ENCODE data around the gene KIR2DL3.
"Not testable (repeated sequence)": the region's sequence is repeated elsewhere in the genome, so short reads cannot be mapped to it uniquely, and the experiment has no call there.

KIR2DL3 gene

DNA sequence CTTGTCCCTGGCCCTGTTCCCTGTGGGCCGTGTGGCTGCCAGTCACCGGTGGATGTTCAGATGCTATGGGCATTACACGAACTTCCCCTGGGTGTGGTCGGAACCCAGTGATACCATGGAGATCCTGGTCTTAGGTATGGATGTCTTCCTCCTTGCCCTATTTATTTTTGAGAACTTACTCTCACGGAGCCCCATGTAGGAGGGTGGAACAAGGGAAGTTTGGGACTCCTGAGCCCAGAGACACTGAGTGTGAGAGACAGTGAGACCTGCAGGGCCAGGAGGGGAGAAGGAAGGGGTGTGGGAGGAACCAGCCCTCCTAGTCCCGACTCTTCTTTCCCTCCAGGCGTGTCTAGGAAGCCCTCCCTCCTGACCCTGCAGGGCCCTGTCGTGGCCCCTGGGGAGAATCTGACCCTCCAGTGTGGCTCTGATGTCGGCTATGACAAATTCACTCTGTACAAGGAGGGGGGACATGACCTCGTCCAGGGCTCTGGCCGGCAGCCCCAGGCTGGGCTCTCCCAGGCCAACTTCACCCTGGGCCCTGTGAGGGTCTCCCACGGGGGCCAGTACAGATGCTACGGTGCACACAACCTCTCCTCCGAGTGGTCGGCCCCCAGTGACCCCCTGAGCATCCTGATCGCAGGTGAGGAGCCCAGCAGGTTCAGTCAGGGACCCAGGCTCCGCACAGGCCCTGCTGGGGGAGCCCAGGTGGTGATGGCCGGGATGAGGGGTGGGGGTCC lies 28.9 kb upstream of the KIR2DL3 start:
- Histone ChIP-seq H3K4me1 (ENCODE audit: control insufficient read depth in 1 of 2, insufficient read depth in 2 of 2, low read length in 2 of 2) (no peaks in the 10 kb centered on the region), H3K36me3 (ENCODE audit: control insufficient read depth in 1 of 2, insufficient read depth in 2 of 2, low read length in 2 of 2) (no peaks in the 10 kb centered on the region), H3K4me3 (ENCODE audit: low read depth in 1 of 2, low read length in 2 of 2) (no peak overlapping the region), H3K9ac (ENCODE audit: low read depth in 1 of 2, low read length in 2 of 2) (no peak overlapping the region), H3K9me3 (ENCODE audit: control insufficient read depth in 1 of 2, low read length in 2 of 2) (no peaks in the 10 kb centered on the region), H3K27me3 (ENCODE audit: control insufficient read depth in 1 of 2, insufficient read depth in 2 of 2, low read length in 2 of 2) (no peaks in the 10 kb centered on the region), H3K27ac (ENCODE audit: low read depth, low read length) (no peak overlapping the region)

DNA sequence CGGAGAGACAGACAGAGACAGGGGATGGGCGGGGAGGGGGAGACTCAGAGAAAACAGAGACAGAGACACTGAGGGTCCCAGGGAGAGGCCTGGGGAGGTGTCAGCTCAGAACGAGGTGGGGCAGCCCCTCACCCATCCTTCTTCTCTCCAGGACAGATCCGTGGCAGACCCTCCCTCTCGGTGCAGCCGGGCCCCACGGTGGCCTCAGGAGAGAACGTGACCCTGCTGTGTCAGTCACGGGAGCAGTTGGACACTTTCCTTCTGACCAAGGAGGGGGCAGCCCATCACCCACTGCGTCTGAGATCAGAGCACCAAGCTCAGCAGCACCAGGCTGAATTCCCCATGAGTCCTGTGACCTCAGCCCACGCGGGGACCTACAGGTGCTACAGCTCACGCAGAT lies 28.4 kb upstream of the KIR2DL3 start:
- H3K9ac ChIP-seq (ENCODE audit: low read depth in 1 of 2, low read length in 2 of 2); H3K27me3 ChIP-seq (ENCODE audit: control insufficient read depth in 1 of 2, insufficient read depth in 2 of 2, low read length in 2 of 2); H3K4me3 ChIP-seq (ENCODE audit: low read depth in 1 of 2, low read length in 2 of 2); H3K9me3 ChIP-seq (ENCODE audit: control insufficient read depth in 1 of 2, low read length in 2 of 2); H3K4me1 ChIP-seq (ENCODE audit: control insufficient read depth in 1 of 2, insufficient read depth in 2 of 2, low read length in 2 of 2); H3K36me3 ChIP-seq (ENCODE audit: control insufficient read depth in 1 of 2, insufficient read depth in 2 of 2, low read length in 2 of 2); H3K27ac ChIP-seq (ENCODE audit: low read depth, low read length): not testable (repeated sequence)

DNA sequence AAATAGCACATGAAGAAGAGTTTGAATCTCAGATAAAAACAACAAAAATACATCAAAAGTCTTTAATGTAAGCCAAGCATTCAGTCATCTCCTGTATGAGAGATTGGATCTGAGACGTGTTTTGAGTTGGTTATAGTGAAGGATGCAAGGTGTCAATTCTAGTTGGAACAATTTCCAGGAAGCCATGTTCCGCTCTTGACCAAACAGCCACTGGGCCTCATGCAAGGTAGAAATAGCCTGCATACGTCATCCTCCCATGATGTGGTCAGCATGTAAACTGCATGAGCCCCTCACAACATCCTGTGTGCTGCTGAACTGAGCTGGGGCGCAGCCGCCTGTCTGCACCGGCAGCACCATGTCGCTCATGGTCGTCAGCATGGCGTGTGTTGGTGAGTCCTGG lies 14.2 kb upstream of the KIR2DL3 start, which contains the start of gene KIR3DL3:
KIR3DL3 (plus strand) TSS at position 301 of the 400 bp plus-strand sequence; CDS start at position 356, 55 bp downstream.
- peaks cover 9 to 14% of the 10 kb centered on the region in 2 donors for H3K9me3 ChIP-seq (ENCODE audit: control insufficient read depth in 1 of 2, low read length in 2 of 2)
- H3K27me3 ChIP-seq (ENCODE audit: control insufficient read depth in 1 of 2, insufficient read depth in 2 of 2, low read length in 2 of 2) = no peaks in the 10 kb centered on the region
- H3K9ac ChIP-seq (ENCODE audit: low read depth in 1 of 2, low read length in 2 of 2) = no peak within 1 kb of the TSS
- no peak within 1 kb of the TSS for H3K4me3 ChIP-seq (ENCODE audit: low read depth in 1 of 2, low read length in 2 of 2)
- no peak within 1 kb of the TSS for H3K27ac ChIP-seq (ENCODE audit: low read depth, low read length)
- no peaks in the 10 kb centered on the region for H3K4me1 ChIP-seq (ENCODE audit: control insufficient read depth in 1 of 2, insufficient read depth in 2 of 2, low read length in 2 of 2)
- H3K36me3 ChIP-seq (ENCODE audit: control insufficient read depth in 1 of 2, insufficient read depth in 2 of 2, low read length in 2 of 2) = no peaks in the 10 kb centered on the region

DNA sequence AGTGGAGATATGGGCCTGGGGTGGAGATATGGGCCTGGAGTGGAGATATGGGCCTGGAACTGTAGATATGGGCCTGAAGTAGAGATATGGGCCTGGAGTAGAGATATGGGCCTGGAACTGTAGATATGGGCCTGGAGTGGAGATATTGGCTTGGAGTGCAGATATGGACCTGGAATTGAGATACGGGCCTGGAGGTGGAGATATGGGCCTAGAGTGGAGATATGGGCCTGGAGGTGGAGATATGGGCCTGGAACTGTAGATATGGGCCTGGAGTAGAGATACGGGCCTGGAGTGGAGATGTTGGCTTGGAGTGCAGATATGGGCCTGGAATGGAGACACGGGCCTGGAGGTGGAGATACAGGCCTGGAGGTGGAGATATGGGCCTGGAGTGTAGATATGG lies 13.7 kb upstream of the KIR2DL3 start:
- Histone ChIP-seq H3K9ac (ENCODE audit: low read depth in 1 of 2, low read length in 2 of 2) (no peak overlapping the region), H3K9me3 (ENCODE audit: control insufficient read depth in 1 of 2, low read length in 2 of 2) (peaks cover 9 to 14% of the 10 kb centered on the region in 2 donors), H3K4me3 (ENCODE audit: low read depth in 1 of 2, low read length in 2 of 2) (no peak overlapping the region), H3K27me3 (ENCODE audit: control insufficient read depth in 1 of 2, insufficient read depth in 2 of 2, low read length in 2 of 2) (no peaks in the 10 kb centered on the region), H3K27ac (ENCODE audit: low read depth, low read length) (no peak overlapping the region), H3K4me1 (ENCODE audit: control insufficient read depth in 1 of 2, insufficient read depth in 2 of 2, low read length in 2 of 2) (no peaks in the 10 kb centered on the region), H3K36me3 (ENCODE audit: control insufficient read depth in 1 of 2, insufficient read depth in 2 of 2, low read length in 2 of 2) (no peaks in the 10 kb centered on the region)

DNA sequence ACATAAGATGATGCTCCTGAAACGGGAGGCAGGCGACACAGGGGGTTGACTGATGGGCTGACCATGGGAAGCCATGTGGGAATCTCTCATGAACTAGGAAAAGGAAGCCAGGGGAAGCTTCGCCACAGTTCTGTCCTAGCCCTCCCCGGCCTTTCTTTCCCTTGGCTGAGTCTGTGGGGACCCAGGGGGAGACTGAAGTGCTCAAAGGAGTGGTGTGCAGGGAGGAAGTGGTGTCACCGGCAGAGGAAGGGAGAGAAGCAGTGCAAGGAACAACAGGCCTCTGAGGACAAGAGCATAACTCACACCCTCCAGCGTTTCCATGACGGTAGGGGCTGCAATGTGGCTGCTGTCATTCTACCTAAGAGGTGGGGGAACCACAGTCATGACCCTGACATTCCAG lies 13.0 kb upstream of the KIR2DL3 start:
- H3K4me3 ChIP-seq (ENCODE audit: low read depth in 1 of 2, low read length in 2 of 2) = no peak overlapping the region
- H3K36me3 ChIP-seq (ENCODE audit: control insufficient read depth in 1 of 2, insufficient read depth in 2 of 2, low read length in 2 of 2) = no peaks in the 10 kb centered on the region
- H3K27me3 ChIP-seq (ENCODE audit: control insufficient read depth in 1 of 2, insufficient read depth in 2 of 2, low read length in 2 of 2) = no peaks in the 10 kb centered on the region
- no peak overlapping the region for H3K27ac ChIP-seq (ENCODE audit: low read depth, low read length)
- no peak overlapping the region for H3K9ac ChIP-seq (ENCODE audit: low read depth in 1 of 2, low read length in 2 of 2)
- peaks cover 9 to 14% of the 10 kb centered on the region in 2 donors for H3K9me3 ChIP-seq (ENCODE audit: control insufficient read depth in 1 of 2, low read length in 2 of 2)
- no peaks in the 10 kb centered on the region for H3K4me1 ChIP-seq (ENCODE audit: control insufficient read depth in 1 of 2, insufficient read depth in 2 of 2, low read length in 2 of 2)

DNA sequence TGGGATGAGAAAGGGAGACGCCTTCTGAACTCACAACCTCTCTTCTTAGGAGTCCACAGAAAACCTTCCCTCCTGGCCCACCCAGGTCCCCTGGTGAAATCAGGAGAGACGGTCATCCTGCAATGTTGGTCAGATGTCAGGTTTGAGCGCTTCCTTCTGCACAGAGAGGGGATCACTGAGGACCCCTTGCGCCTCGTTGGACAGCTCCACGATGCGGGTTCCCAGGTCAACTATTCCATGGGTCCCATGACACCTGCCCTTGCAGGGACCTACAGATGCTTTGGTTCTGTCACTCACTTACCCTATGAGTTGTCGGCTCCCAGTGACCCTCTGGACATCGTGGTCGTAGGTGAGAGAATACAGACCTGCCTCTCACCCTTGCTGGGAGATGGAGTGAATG lies 10.8 kb upstream of the KIR2DL3 start:
- H3K9me3 ChIP-seq (ENCODE audit: control insufficient read depth in 1 of 2, low read length in 2 of 2) = peaks cover 4 to 5% of the 10 kb centered on the region in 2 donors
- H3K4me1 ChIP-seq (ENCODE audit: control insufficient read depth in 1 of 2, insufficient read depth in 2 of 2, low read length in 2 of 2) = no peaks in the 10 kb centered on the region
- H3K9ac ChIP-seq (ENCODE audit: low read depth in 1 of 2, low read length in 2 of 2) = no peak overlapping the region
- H3K4me3 ChIP-seq (ENCODE audit: low read depth in 1 of 2, low read length in 2 of 2) = no peak overlapping the region
- no peaks in the 10 kb centered on the region for H3K36me3 ChIP-seq (ENCODE audit: control insufficient read depth in 1 of 2, insufficient read depth in 2 of 2, low read length in 2 of 2)
- no peak overlapping the region for H3K27ac ChIP-seq (ENCODE audit: low read depth, low read length)
- no peaks in the 10 kb centered on the region for H3K27me3 ChIP-seq (ENCODE audit: control insufficient read depth in 1 of 2, insufficient read depth in 2 of 2, low read length in 2 of 2)

DNA sequence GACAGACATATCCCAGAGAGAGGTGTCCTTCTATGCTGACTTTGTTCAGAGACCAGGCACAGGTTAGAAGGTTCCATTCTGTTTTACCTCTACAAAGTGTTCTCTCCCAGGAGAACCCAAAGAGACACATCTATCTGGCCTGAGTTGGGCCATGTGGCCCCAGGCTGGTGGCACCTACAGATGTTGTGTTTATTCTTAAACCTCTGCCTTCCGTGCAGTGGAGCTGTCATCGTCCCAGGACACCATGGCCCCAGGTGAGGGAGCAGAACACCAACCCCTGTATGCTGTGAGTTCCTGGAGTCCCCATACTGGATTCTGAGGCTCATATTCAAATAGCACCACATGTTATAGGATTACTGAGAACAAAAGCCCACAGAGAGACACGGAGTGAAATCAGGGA lies 10.1 kb upstream of the KIR2DL3 start:
- Histone ChIP-seq H3K4me3 (ENCODE audit: low read depth in 1 of 2, low read length in 2 of 2) (no peak overlapping the region), H3K36me3 (ENCODE audit: control insufficient read depth in 1 of 2, insufficient read depth in 2 of 2, low read length in 2 of 2) (no peaks in the 10 kb centered on the region), H3K9me3 (ENCODE audit: control insufficient read depth in 1 of 2, low read length in 2 of 2) (peaks cover 0 to 5% of the 10 kb centered on the region in 2 donors), H3K27ac (ENCODE audit: low read depth, low read length) (no peak overlapping the region), H3K27me3 (ENCODE audit: control insufficient read depth in 1 of 2, insufficient read depth in 2 of 2, low read length in 2 of 2) (no peaks in the 10 kb centered on the region), H3K9ac (ENCODE audit: low read depth in 1 of 2, low read length in 2 of 2) (no peak overlapping the region), H3K4me1 (ENCODE audit: control insufficient read depth in 1 of 2, insufficient read depth in 2 of 2, low read length in 2 of 2) (no peaks in the 10 kb centered on the region)

DNA sequence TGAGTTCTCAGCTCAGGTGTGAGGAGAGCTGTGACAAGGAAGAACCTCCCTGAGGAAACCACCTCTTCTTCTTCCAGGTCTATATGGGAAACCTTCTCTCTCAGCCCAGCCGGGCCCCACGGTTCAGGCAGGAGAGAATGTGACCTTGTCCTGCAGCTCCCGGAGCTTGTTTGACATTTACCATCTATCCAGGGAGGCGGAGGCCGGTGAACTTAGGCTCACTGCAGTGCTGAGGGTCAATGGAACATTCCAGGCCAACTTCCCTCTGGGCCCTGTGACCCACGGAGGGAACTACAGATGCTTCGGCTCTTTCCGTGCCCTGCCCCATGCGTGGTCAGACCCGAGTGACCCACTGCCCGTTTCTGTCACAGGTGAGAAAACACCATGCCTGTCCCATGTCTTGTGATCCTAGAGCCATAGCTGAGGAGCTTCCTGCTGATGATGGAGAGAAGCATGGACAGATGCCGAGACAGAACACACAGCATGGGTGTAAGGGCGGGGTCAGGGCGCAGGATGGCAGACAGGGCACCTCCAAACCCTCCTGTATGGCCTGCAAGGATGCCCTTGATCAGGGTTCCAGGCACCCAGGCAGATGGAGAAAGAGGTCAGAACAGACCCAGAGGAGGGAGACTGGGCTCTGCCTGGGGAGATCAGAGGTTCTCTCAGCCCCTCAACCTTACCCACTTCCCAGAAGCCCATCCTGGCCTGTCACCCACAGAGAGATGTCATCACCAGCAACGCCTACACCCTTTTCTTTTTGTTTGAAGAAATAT lies 8.7 kb upstream of the KIR2DL3 start:
- Histone ChIP-seq H3K27ac (ENCODE audit: low read depth, low read length) (no peak overlapping the region), H3K9ac (ENCODE audit: low read depth in 1 of 2, low read length in 2 of 2) (no peak overlapping the region), H3K4me3 (ENCODE audit: low read depth in 1 of 2, low read length in 2 of 2) (no peak overlapping the region), H3K9me3 (ENCODE audit: control insufficient read depth in 1 of 2, low read length in 2 of 2) (peaks cover 0 to 5% of the 10 kb centered on the region in 2 donors), H3K36me3 (ENCODE audit: control insufficient read depth in 1 of 2, insufficient read depth in 2 of 2, low read length in 2 of 2) (no peaks in the 10 kb centered on the region), H3K27me3 (ENCODE audit: control insufficient read depth in 1 of 2, insufficient read depth in 2 of 2, low read length in 2 of 2) (no peaks in the 10 kb centered on the region), H3K4me1 (ENCODE audit: control insufficient read depth in 1 of 2, insufficient read depth in 2 of 2, low read length in 2 of 2) (no peaks in the 10 kb centered on the region)

DNA sequence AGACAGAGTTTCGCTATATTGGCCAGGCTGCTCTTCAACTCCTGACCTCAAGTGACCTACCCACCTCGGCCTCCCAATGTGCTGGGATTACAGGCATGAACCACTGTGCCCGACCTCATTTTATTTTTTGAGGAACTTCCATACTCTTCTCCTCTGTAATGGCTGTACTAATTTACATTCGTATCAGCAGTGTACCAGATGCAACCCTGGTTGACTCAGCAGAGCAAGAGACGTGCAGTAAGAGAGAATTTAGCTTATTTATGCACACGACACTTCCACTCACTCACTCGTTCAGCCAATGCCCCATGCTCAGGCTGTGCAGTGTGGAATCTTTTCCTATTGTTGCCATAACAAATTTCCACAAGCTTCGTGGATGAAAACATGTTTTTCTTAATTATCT lies 7.1 kb upstream of the KIR2DL3 start:
- no peak overlapping the region for H3K9ac ChIP-seq (ENCODE audit: low read depth in 1 of 2, low read length in 2 of 2)
- H3K9me3 ChIP-seq (ENCODE audit: control insufficient read depth in 1 of 2, low read length in 2 of 2) = no peaks in the 10 kb centered on the region
- no peak overlapping the region for H3K27ac ChIP-seq (ENCODE audit: low read depth, low read length)
- no peaks in the 10 kb centered on the region for H3K27me3 ChIP-seq (ENCODE audit: control insufficient read depth in 1 of 2, insufficient read depth in 2 of 2, low read length in 2 of 2)
- no peaks in the 10 kb centered on the region for H3K36me3 ChIP-seq (ENCODE audit: control insufficient read depth in 1 of 2, insufficient read depth in 2 of 2, low read length in 2 of 2)
- H3K4me3 ChIP-seq (ENCODE audit: low read depth in 1 of 2, low read length in 2 of 2) = no peak overlapping the region
- H3K4me1 ChIP-seq (ENCODE audit: control insufficient read depth in 1 of 2, insufficient read depth in 2 of 2, low read length in 2 of 2) = no peaks in the 10 kb centered on the region

DNA sequence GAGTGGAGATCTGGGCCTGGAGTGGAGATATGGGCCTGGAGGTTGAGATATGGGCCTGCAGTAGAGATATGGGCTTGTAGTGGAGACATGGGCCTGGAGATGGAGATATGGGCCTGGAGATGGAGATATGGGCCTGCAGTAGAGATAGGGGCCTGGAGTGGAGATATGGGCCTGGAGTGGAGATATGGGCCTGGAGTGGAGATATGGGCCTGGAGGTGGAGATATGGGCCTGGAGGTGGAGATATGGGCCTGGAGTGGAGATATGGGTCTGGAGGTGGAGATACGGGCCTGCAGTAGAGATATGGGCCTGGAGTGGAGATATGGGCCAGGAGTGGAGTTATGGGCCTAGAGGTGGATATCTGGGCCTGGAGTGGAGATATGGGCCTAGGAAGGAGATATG lies 402 bp downstream of the KIR2DL3 start:
- Histone ChIP-seq H3K36me3 (ENCODE audit: control insufficient read depth in 1 of 2, insufficient read depth in 2 of 2, low read length in 2 of 2) (no peaks in the 10 kb centered on the region), H3K27ac (ENCODE audit: low read depth, low read length) (no peak overlapping the region), H3K4me1 (ENCODE audit: control insufficient read depth in 1 of 2, insufficient read depth in 2 of 2, low read length in 2 of 2) (no peaks in the 10 kb centered on the region), H3K27me3 (ENCODE audit: control insufficient read depth in 1 of 2, insufficient read depth in 2 of 2, low read length in 2 of 2) (no peaks in the 10 kb centered on the region), H3K9ac (ENCODE audit: low read depth in 1 of 2, low read length in 2 of 2) (no peak overlapping the region), H3K9me3 (ENCODE audit: control insufficient read depth in 1 of 2, low read length in 2 of 2) (no peaks in the 10 kb centered on the region), H3K4me3 (ENCODE audit: low read depth in 1 of 2, low read length in 2 of 2) (no peak overlapping the region)

Data from duodenal mucosa (tissue), 2 donors.